Astrocyte of the hippocampus (primary cell): ENCODE data around the gene HAUS7.
A peak's percentile ranks its signal among the peaks of the same experiment; 100 is the strongest.

Source experiments
- DNase-seq: peaks from one replicate; pipeline ENCODE4 v3.0.0; 2011; ENCODE audit warnings: low read depth, low spot score

HAUS7 gene

GRCh38 chrX:153470411-153471363, at the start of gene HAUS7:
Gene HAUS7, minus strand, starts transcription at chrX:153470576. Its CDS starts 19 bp downstream, at chrX:153470557.
- peak; percentile 94 for DNase-seq

DNA sequence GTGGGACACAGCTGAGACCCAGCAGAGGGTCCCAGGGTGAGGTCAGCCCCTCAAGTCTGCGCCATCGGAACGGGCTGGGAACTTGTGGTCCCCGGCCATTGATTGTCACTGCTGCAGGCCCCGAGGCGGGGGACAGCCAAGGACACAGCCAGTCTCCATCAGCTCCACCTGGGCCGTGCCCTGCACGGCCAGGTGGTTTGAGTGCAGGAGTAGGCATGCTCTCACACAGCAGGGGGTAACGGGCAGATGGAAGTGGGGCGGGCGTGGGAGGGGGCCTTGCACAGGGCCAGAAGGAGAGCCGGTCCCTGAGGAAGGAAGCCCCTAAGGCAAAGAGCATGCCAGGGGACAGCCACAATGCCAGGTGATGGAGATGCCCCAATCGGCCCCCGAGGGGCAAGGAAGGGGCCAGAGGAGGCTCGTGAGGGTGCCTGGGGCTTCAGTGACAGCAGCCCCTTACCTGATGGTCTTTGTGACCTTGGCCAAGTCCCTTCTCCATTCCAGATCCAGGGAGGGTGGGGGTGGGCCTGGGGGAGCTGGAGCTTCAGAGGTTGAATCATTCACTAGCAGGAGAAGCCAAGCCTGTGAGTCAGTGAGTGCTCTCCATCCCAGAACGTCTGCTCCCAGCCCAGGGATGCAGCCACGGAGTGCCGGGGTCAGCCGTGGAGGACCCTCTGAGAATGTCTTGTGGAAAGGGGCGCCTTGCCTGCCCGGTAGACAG, 49.4 kb upstream of the HAUS7 start:
- peak; percentile 46 for DNase-seq

GRCh38 chrX:153517946-153518834, 47.8 kb upstream of the HAUS7 start:
- DNase-seq: no peak

- DNase-seq: no peak
Measured at GRCh38 chrX:153517423-153517822, 47.0 kb upstream of the HAUS7 start, which contains the start of gene ATP2B3. Gene ATP2B3, plus strand, starts transcription at chrX:153517642. Its CDS starts 18,606 bp downstream, at chrX:153536248.

DNA sequence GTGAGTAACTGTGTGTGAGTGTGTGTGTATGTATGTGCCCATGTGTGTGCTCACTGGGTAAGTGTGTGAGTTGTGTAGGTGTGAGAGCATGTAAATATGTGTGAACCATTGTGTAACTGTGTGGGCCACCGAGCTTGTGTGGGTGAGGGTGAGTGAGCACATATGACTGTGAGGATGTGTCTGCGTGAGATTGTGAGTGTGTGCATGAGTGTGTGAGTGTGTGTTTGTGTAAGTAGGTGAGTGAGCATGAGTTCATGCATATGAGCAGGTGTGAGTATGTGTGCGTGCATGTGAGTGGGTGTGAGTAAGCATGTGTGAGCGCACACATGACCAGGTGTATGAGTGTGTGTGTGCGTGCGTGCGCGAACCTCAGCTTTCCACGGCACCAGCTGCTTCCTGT, 45.7 kb upstream of the HAUS7 start:
- DNase-seq: no peak

DNA sequence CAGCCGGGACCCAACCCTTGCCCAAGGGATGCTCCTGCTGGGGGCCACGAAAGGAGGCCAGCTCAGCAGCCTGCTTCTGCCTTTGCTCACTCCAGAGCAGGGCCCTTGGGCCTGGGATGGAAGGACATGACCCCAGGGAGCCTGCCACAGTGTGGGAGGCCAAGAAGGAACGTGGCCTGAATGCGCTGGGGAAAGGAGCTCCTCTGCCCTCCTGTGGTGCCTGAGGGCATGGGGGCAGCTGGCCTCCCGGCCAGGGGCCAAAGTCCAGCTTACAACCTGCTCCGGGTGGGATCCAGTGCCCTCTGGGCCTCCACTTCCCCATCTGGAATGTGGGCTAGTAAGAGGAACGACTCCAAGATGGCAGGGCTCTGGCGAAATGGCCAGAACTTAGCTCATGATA, 45.1 kb upstream of the HAUS7 start:
- DNase-seq: no peak

DNA sequence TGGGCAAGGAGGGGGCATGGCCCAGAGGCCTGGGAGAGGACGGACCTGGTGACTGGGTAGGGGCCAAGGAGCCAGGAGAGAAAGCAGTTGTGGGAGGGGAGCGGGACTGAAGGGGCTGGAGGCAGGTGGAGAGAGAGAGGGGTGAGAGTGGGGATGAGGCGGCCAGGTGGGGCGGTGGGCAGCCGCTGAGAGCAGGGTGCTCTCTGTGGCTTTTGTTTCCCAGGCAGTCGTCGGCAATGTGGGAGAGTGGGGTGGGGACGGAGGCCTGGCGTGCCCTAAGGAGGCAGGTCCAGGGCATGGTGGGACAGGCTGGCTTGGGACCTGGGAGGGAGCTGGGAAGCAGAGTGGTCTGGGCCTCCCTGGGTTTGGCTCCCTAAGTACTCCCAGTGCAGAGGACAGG, 43.9 kb upstream of the HAUS7 start:
- DNase-seq: no peak

GRCh38 chrX:153513265-153513664, 42.9 kb upstream of the HAUS7 start:
- no peak for DNase-seq

GRCh38 chrX:153512501-153512893, 42.1 kb upstream of the HAUS7 start:
- DNase-seq: no peak

DNA sequence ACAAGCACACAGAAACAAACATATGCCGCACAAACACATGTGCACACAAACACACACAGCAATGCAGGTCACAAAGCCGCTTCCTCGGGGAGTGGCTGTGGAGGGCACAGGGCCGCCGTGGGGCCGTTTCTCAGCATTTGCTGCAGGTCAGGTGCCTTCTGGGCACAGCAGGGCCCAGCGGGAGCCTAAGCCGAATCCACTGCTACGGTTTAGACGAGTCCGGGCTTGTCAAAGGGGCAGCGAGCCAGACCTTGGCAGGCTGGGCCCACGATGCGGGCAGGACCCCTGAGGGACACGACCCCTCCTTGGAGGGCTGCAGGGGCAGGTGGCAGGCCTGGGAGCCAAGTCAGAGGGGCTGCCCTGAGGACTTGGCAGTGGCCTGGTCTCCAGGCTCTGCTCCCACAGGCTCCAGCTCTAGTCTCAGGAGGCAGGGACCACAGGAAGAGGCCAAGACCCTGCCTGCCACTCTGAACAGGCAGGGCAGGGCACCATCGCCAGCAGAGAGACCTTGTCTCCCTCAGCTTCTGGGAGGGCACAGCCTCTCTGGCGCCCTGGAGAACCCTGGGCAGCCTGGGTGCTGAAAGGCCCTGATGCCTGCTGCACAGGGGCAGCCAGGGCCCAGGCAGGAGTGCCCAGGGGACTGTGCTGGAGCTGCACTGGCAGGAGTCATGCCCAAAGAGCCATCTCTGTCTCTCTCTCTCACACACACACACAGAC, 41.6 kb upstream of the HAUS7 start:
- no peak for DNase-seq

- no peak for DNase-seq
Measured at GRCh38 chrX:153510383-153510782, 40.0 kb upstream of the HAUS7 start.

DNA sequence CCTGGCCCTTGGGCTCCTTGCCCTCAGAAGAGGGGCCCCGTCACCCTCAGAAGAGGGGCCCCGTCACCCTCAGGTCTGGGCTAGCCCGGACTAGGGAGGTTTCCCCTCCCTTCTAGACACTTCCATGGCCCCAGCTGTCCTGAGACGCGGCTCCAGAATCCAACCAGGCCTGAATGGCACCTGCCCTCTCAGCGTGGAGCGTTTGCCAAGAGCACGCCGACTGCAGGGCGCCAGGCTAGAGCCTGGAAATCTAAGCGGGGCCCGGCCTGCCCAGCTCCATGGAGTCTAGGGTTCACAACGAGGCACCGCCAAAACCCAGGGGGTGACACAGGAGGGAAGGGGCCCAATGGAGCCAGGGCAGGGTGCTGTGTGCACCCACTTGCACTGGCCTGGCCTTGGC, 39.2 kb upstream of the HAUS7 start:
- DNase-seq: no peak

GRCh38 chrX:153507484-153508178, 37.3 kb upstream of the HAUS7 start:
- peak; percentile 87 for DNase-seq

GRCh38 chrX:153505361-153505760, 35.0 kb upstream of the HAUS7 start:
- DNase-seq: no peak

DNA sequence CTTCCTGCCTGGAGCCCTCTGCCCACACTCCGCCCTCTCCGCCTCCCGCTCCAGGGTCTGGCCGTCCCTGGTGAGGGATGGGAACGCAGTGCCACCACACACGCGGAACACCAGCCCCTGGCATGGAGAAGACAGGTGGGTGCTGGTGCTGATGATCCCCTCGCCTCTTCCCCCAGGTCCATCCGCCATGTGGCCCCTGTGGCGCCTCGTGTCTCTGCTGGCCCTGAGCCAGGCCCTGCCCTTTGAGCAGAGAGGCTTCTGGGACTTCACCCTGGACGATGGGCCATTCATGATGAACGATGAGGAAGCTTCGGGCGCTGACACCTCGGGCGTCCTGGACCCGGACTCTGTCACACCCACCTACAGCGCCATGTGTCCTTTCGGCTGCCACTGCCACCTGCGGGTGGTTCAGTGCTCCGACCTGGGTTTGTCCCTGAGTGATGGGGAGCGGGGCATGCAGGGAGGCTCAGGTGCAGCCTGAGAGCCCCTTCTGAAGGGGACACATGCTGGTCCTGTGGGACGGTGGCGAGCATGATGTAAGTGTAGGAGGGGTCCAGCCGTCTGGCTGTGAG, 34.2 kb upstream of the HAUS7 start:
- no peak for DNase-seq

- DNase-seq: no peak
Measured at GRCh38 chrX:153502796-153503195, 32.4 kb upstream of the HAUS7 start.

DNA sequence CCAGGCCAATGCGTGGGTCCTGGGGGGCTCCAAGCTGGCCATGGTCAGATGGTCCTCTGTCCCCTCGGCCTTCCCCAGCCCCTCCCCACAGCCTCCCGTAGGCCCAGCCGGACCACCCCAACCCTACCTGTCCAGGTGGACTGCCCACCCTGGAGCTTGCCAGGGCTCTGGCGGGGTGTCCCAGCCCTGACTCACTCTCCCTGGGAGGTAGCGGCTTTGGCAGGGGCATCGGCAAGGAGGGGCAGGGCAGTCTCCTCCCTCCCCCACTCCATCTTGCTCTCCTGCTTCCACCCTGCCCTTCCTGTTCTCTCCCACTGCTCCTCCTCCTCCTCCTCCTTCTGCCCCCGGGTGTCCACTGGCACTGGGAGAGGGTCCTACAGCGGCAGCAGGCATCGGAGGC, 31.8 kb upstream of the HAUS7 start:
- no peak for DNase-seq

GRCh38 chrX:153501530-153501929, 31.2 kb upstream of the HAUS7 start:
- DNase-seq: no peak

- no peak for DNase-seq
Measured at GRCh38 chrX:153500676-153501280, 30.4 kb upstream of the HAUS7 start.

DNA sequence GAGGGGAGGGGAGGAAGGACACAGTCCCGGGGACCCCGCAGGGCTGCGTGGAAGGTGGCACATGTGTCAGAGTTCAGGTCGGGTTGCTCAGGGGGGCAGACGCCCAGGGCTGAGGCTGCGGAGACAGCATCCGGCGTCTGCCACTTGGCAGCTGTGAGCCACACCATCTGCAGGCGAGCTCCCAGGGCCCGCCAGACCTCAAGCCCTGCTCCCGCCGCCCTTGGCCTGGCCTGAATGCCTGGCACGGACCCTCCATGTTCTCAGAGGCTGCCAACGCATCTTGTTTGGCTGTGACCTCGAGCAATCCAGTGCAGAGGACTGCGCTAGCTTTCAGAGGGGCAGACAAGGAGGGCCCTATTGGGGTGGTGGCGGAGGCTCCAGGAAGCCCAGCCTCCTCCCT, 29.5 kb upstream of the HAUS7 start:
- no peak for DNase-seq
